CD4-positive, alpha-beta T cell treated with Interferon gamma for 1 hour (primary cell): ENCODE results near the gene ISM1.

ENCODE experiments used
- DNase-seq: peaks from one replicate; pipeline ENCODE4 v3.0.0-alpha.2; 2020

The ISM1 gene

GRCh38 chr20:13320702-13321101, 99.6 kb downstream of the ISM1 start:
- DNase-seq: no peak

DNA sequence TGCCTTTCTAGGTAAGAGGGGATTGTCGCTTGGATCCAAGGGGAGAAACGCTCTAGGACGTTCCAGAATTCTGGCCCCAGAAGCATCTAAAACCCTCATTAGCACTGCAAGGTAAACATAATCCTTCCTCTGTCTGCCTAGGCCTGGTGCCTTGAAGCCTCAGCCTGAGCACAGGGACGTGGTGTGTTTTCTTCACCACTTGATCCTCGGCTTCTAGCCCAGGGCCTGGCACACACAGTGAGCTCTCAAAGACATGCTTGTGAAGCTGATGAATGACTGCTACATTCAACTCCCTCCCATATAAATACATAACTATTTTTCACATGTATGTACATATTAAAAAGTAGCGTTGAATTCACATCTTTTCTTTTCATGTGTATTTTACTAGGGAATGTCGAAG, 100.3 kb downstream of the ISM1 start:
- DNase-seq: no peak

DNA sequence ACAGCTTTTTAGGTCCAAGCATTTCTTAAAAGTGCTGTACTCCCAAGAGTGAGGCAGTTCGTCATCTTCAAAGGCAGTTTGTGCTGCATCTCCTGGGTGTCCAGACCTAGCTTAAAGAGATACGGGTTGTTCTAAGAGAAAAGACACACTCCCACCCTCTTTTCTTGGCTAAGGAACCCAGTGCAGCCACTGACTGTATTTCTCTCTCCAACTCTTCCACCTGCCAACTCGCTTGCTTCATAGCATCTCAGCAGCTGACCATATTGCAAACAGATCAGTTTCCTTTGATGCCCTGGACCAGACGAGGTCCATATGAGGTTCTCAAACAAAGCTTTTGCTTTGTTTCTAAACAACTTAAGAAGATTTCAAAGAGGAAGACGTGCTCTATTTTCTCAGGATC, 101.1 kb downstream of the ISM1 start:
- DNase-seq: no peak

GRCh38 chr20:13322621-13323020, 101.5 kb downstream of the ISM1 start:
- no peak for DNase-seq

GRCh38 chr20:13325033-13325432, 104.0 kb downstream of the ISM1 start:
- no peak for DNase-seq

GRCh38 chr20:13325796-13326340, 104.8 kb downstream of the ISM1 start:
- DNase-seq: no peak

DNA sequence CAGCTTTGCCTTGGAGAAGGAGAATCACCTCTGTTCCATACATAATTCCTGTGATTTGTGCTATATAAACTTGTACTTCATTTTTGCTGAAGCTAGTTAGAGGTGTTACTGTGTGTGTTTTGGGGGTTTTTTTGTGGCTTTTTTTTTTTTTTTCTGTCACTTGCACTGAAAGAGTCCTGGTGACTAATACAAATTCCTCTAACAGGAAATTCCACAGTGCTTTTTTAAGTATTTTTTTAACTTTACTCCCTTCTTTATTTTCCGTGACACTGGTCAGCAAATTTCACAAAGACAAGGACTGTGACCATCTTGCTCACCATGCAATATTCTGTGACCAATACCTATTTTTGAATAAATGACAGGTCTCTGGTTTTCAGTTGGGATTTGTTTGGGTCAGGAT, 110.5 kb downstream of the ISM1 start:
- DNase-seq: no peak

DNA sequence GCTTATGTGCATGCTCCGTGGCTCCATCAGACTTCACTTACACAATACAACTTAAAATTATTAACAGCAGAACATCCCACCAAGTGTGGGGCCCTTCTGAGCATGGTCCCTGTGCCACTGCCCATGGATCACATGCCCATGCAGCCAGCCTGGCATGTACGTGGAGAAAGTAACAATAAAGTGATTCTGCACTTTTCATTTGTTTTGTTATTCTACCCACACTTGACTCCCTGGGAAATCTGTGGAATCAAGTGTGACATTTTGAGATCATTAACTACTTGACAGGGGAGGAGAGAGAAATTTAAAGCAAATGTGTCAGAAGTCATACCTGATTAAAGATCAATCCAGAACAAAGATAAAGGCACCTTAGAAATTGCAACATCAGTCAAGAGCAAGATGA, 112.0 kb downstream of the ISM1 start:
- DNase-seq: no peak

DNA sequence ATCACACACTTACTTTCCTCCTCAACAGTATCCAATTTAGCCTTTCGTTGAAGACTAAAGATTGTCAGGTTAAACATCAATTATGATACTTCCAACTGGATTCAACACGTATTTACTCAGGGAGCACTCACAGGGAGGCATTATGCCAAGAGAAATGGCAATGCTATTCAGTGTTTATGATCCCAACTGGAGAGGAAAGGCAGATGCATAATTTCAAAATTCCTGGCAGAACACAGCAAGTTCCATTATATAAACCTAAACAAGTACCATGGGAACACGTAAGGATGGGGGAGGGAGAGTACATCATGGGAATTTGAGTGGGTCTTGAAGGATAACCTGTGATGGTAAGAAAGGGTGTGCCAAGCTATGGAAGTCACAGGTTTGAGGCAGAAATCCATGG, 112.7 kb downstream of the ISM1 start:
- no peak for DNase-seq

- no peak for DNase-seq
Observed at GRCh38 chr20:13336308-13337089, 115.4 kb downstream of the ISM1 start.

GRCh38 chr20:13337090-13337784, 116.2 kb downstream of the ISM1 start:
- no peak for DNase-seq

- no peak for DNase-seq
Observed at GRCh38 chr20:13338097-13338661, 117.1 kb downstream of the ISM1 start.

GRCh38 chr20:13338999-13339411, 117.9 kb downstream of the ISM1 start:
- no peak for DNase-seq

DNA sequence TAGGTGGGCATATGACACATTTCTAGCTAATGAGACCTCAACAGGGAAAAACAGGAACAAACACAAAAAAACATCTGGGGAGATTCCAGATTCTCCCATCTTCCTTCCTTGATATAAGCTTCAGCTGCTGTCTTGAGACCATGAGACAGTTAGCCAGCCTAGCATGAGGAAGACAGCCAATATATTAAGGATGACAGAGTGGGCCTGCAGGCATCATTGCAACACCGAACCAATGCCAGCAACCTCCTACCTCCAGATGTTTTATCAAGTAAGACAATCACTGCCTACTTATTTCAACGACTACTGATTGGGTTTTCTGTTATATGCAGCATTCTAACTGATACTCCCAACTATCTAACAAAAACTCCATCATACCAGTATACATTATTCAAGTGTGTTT, 119.0 kb downstream of the ISM1 start:
- DNase-seq: no peak

GRCh38 chr20:13341737-13342393, 120.8 kb downstream of the ISM1 start:
- DNase-seq: no peak

DNA sequence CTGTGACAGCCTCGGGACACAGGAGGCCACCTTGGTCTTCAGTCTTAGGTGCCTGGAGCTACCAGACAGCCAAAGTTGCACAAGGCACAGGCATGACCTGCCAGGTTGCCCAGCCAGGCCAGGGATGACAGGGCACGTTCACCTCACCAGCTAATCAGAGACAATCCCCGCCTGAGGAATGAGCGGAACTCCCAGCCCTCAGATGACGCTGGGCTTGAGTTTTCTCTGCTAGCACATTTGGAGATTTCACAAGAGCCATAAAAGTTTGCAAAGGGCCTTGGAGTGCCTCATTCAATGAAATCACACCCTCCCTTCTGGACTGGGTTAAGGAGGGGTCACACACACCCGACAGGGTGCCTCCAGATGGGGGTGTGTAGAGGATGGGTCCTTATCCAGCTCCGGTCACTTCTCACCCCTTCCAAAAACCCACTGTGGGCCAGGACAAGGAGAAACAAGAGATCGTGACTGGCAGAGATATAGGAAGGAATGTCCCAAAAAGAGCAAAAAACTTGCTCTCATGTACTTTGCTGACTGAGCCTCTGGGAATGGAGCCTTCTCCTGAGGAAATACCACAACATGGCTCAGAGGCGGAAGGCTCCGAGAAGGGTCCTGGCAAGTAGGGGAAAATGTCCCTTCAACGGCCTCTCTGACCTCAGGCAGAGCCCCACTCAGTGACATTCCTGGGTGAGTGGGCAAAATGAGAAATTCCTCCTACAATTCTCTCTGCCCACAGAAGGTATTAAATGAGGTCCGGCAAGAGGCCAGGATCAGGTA, 121.6 kb downstream of the ISM1 start:
- DNase-seq: no peak

GRCh38 chr20:13344671-13345070, 123.6 kb downstream of the ISM1 start:
- no peak for DNase-seq

DNA sequence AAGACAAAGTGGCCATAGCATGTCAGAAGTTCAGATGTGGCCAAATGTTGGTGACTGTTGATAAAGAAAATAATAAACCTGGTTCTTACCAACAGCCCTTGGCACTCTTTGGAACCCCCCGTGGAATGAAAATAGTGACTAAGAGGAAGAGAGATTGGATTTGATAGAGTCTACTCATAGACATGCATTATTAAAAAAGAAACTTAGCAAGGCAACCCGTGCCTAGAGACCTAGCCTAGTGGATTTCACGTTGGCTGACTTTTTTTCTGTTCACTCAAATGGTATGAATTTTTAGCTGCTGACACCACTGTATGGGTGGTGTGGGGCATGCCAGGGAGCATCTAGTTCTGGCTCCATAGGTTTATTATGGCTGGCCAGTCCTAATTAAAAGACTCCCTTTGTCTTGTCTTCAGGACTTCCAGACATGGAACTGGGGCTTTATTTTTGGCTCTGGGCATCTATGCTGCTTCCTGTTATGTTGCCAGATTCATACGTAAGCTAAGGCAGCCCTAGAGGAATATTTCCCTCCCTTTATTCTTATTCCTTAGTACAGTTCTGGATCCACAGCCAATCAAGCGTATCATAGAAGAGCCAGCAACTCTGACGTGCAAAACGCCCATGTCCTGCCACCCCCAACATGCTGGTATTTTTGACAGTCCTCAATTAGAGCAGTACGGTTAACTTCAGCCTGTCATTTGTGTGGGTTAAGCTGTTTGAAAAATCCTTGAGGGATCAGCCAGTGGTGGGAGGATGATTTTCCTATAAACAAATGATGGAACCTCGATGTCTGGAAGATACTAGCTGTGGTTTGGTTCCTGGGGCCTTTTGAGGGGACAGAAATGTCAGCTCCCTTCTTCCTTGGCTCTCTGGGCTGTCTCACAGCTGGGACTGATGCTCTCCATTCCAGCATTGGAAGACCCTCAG, 127.5 kb downstream of the ISM1 start:
- no peak for DNase-seq

- DNase-seq: no peak
Observed at GRCh38 chr20:13349235-13349604, 128.1 kb downstream of the ISM1 start.
